Loucy (cell line): ENCODE measurements around the gene PXN.

Experiments
- H2AFZ ChIP-seq: fragments of 200-600 bp; sonication (generic); 2 replicates; pipeline ENCODE4 v1.6.0; 2016; ENCODE audit warnings: antibody characterized with exemption, mild to moderate bottlenecking, low read length, moderate library complexity
- H3F3A ChIP-seq: fragments of 200-600 bp; 2 replicates; pipeline ENCODE4 v1.6.0; 2016; ENCODE audit warnings: antibody characterized with exemption, low read depth, mild to moderate bottlenecking
- H3K27me3 ChIP-seq: fragments of 200-600 bp; sonication (generic); 2 replicates; pipeline ENCODE4 v1.6.1; 2014; ENCODE audit warnings: low read length, mild to moderate bottlenecking; ENCODE audit not compliant: insufficient read depth, poor library complexity, severe bottlenecking
- H3K36me3 ChIP-seq: fragments of 200-600 bp; sonication (generic); 2 replicates; pipeline ENCODE4 v1.6.1; 2016; ENCODE audit warnings: low read length; ENCODE audit not compliant: insufficient read depth
- H3K4me1 ChIP-seq: fragments of 200-600 bp; sonication (generic); 2 replicates; pipeline ENCODE4 v1.5.1; 2014; ENCODE audit warnings: low read length, mild to moderate bottlenecking; ENCODE audit not compliant: insufficient read depth, poor library complexity, severe bottlenecking
- H3K4me2 ChIP-seq: fragments of 200-600 bp; sonication (generic); 2 replicates; pipeline ENCODE4 v1.6.0; 2014; ENCODE audit warnings: antibody characterized with exemption, low read length, low read depth, mild to moderate bottlenecking; ENCODE audit not compliant: poor library complexity, severe bottlenecking
- H3K4me3 ChIP-seq: fragments of 200-600 bp; sonication (generic); 2 replicates; pipeline ENCODE4 v1.5.1; 2014; ENCODE audit warnings: low read length, mild to moderate bottlenecking, mixed read lengths; ENCODE audit not compliant: poor library complexity, severe bottlenecking
- H3K79me2 ChIP-seq: fragments of 200-600 bp; sonication (generic); 2 replicates; pipeline ENCODE4 v1.6.1; 2014; ENCODE audit warnings: low read length; ENCODE audit not compliant: insufficient read depth
- H3K9ac ChIP-seq: fragments of 200-600 bp; sonication (generic); 2 replicates; pipeline ENCODE4 v1.6.0; 2014; ENCODE audit warnings: mild to moderate bottlenecking, low read depth, low read length, moderate library complexity; ENCODE audit not compliant: poor library complexity, severe bottlenecking
- H3K9me2 ChIP-seq: fragments of 200-600 bp; sonication (generic); replicated peaks from 2 replicates; pipeline ENCODE4 v1.6.1; 2016; ENCODE audit warnings: low read depth, low read length, mixed read lengths
- H3K9me3 ChIP-seq: fragments of 200-600 bp; sonication (generic); 2 replicates; pipeline ENCODE4 v1.6.1; 2014; ENCODE audit warnings: mild to moderate bottlenecking, antibody characterized with exemption, low read length, low read depth; ENCODE audit not compliant: insufficient read depth
- H4K20me1 ChIP-seq: fragments of 200-600 bp; sonication (generic); 2 replicates; pipeline ENCODE4 v1.6.0; 2014; ENCODE audit warnings: antibody characterized with exemption, low read length, mild to moderate bottlenecking; ENCODE audit not compliant: insufficient read depth, poor library complexity, severe bottlenecking
- CTCF ChIP-seq: fragments of 200-600 bp; sonication (generic); conservative IDR thresholded peaks from 2 replicates; pipeline ENCODE4 v1.5.1; 2014; ENCODE audit warnings: mild to moderate bottlenecking, antibody characterized with exemption, low read length
- EZH2phosphoT487 ChIP-seq: fragments of 200-600 bp; IDR thresholded peaks from 2 replicates; pipeline ENCODE4 v1.6.1; 2018; ENCODE audit warnings: antibody characterized with exemption, mild to moderate bottlenecking, moderate library complexity, borderline replicate concordance

PXN gene

GRCh38 chr12:120242971-120243699 is 22.4 kb downstream of the PXN start:
- Histone ChIP-seq H3K4me2 (no peak overlapping the region), H3K4me1 (no peaks in the 10 kb centered on the region), H3K9me2 (no peaks in the 10 kb centered on the region), H3K9me3 (no peaks in the 10 kb centered on the region), H3K4me3 (no peak overlapping the region), H3F3A (no peaks in the 10 kb centered on the region), H3K36me3 (no peaks in the 10 kb centered on the region), H4K20me1 (no peaks in the 10 kb centered on the region), H3K9ac (no peak overlapping the region), H3K27me3 (peaks cover 60% of the 10 kb centered on the region), H2AFZ (no peak overlapping the region), H3K79me2 (no peaks in the 10 kb centered on the region)
- TF ChIP-seq EZH2phosphoT487 (no peak), CTCF (no peak)

- H3K9ac ChIP-seq = no peak overlapping the region
- no peak overlapping the region for H3K4me3 ChIP-seq
- TF ChIP-seq CTCF (no peak), EZH2phosphoT487 (no peak)
- no peaks in the 10 kb centered on the region for H3K4me1 ChIP-seq
- H2AFZ ChIP-seq = no peak overlapping the region
- peaks cover 53% of the 10 kb centered on the region for H3K27me3 ChIP-seq
- H3K4me2 ChIP-seq = no peak overlapping the region
- no peaks in the 10 kb centered on the region for H3K9me2 ChIP-seq
- no peaks in the 10 kb centered on the region for H3K79me2 ChIP-seq
- H3K36me3 ChIP-seq = no peaks in the 10 kb centered on the region
- no peaks in the 10 kb centered on the region for H3F3A ChIP-seq
- no peaks in the 10 kb centered on the region for H4K20me1 ChIP-seq
- H3K9me3 ChIP-seq = no peaks in the 10 kb centered on the region
Measured at GRCh38 chr12:120242275-120242799, 23.2 kb downstream of the PXN start.

GRCh38 chr12:120241561-120242274 is 23.8 kb downstream of the PXN start:
- Histone ChIP-seq H3K4me2 (no peak overlapping the region), H3K4me1 (no peaks in the 10 kb centered on the region), H3F3A (no peaks in the 10 kb centered on the region), H3K9me2 (no peaks in the 10 kb centered on the region), H3K79me2 (no peaks in the 10 kb centered on the region), H3K27me3 (peaks cover 46% of the 10 kb centered on the region), H3K9me3 (no peaks in the 10 kb centered on the region), H3K4me3 (no peak overlapping the region), H4K20me1 (no peaks in the 10 kb centered on the region), H2AFZ (no peak overlapping the region), H3K36me3 (no peaks in the 10 kb centered on the region), H3K9ac (no peak overlapping the region)
- no peak for TF ChIP-seq CTCF
- no peak for TF ChIP-seq EZH2phosphoT487
